Fibroblast of mammary gland (primary cell): ENCODE results near the gene SFTPD.
"Not testable (repeated sequence)": the region's sequence is repeated elsewhere in the genome, so short reads cannot be mapped to it uniquely, and the experiment has no call there.

Experiments used
- DNase-seq: peaks from one replicate; pipeline ENCODE4 v3.0.0-alpha.2; 2010; ENCODE audit warnings: low read depth
- H3K4me3 ChIP-seq: 2 replicates; pipeline ENCODE4 v1.5.1; 2011; ENCODE audit warnings: low read depth, mild to moderate bottlenecking, low read length, moderate library complexity; ENCODE audit not compliant: control insufficient read depth
- CTCF ChIP-seq: conservative IDR thresholded peaks from 2 replicates; pipeline ENCODE4 v1.5.1; 2011; ENCODE audit warnings: low read depth, low read length, inconsistent platforms; ENCODE audit not compliant: control insufficient read depth, insufficient read depth

Gene SFTPD

GRCh38 chr10:79910344-79910743, 38.6 kb downstream of the SFTPD start:
- no peak overlapping the region for H3K4me3 ChIP-seq
- no peak for TF ChIP-seq CTCF
- DNase-seq = no peak

GRCh38 chr10:79905322-79906314, 43.3 kb downstream of the SFTPD start:
- DNase-seq = peak; percentile 25
- H3K4me3 ChIP-seq = peak overlapping the region; percentile 61
- no peak for TF ChIP-seq CTCF

- no peak for TF ChIP-seq CTCF
These were observed 44.1 kb downstream of the SFTPD start for GRCh38 chr10:79904671-79905321.

GRCh38 chr10:79901571-79901970, 47.3 kb downstream of the SFTPD start:
- not testable (repeated sequence) for DNase-seq, H3K4me3 ChIP-seq

More at GRCh38 chr10:79904671-79905321, 44.1 kb downstream of the SFTPD start:
- peak; percentile 52 for DNase-seq
- H3K4me3 ChIP-seq = peak overlapping the region; percentile 61

- H3K4me3 ChIP-seq = no peak overlapping the region
- no peak for TF ChIP-seq CTCF
- no peak for DNase-seq
These were observed 50.1 kb downstream of the SFTPD start for GRCh38 chr10:79898597-79899325.

GRCh38 chr10:79892896-79893295, 56.0 kb downstream of the SFTPD start:
- not testable (repeated sequence) for DNase-seq, H3K4me3 ChIP-seq

GRCh38 chr10:79890469-79890868, 58.4 kb downstream of the SFTPD start:
- TF ChIP-seq CTCF = no peak
- DNase-seq = peak; percentile 5
- H3K4me3 ChIP-seq = no peak overlapping the region

GRCh38 chr10:79888984-79889383, 59.9 kb downstream of the SFTPD start:
- H3K4me3 ChIP-seq, DNase-seq: not testable (repeated sequence)
